Suprapubic skin (tissue), 4 donors: ENCODE measurements around the gene TLE1. TPM values are rescaled to one million over a fixed set of nuclear protein-coding genes. Genes with fewer than 3 reads are reported as not detected.
A peak's percentile ranks its signal among the peaks of the same experiment; 100 is the strongest.
"Not testable (repeated sequence)": the region's sequence is repeated elsewhere in the genome, so short reads cannot be mapped to it uniquely, and the experiment has no call there.

Source experiments
- DNase-seq, 2 donors: peaks; one replicate each; pipeline ENCODE4 v3.0.0-alpha.2; 2019; ENCODE audit warnings: low spot score in 2 of 2
- H3K27ac ChIP-seq: fragments of 200-600 bp; sonication (generic); one replicate; pipeline ENCODE4 v1.5.1; 2019
- H3K27me3 ChIP-seq: fragments of 200-600 bp; sonication (generic); one replicate; pipeline ENCODE4 v1.5.1; 2019
- H3K36me3 ChIP-seq: fragments of 200-600 bp; sonication (generic); one replicate; pipeline ENCODE4 v1.5.1; 2019
- H3K4me1 ChIP-seq: fragments of 200-600 bp; sonication (generic); one replicate; pipeline ENCODE4 v1.5.1; 2019
- H3K4me3 ChIP-seq: fragments of 200-600 bp; sonication (generic); one replicate; pipeline ENCODE4 v1.5.1; 2019; ENCODE audit warnings: mild to moderate bottlenecking
- H3K9me3 ChIP-seq: fragments of 200-600 bp; sonication (generic); one replicate; pipeline ENCODE4 v1.5.1; 2019
- CTCF ChIP-seq, 2 donors: fragments of 200-600 bp in 1 of 2; fragments of 450-650 bp in 1 of 2; sonication (generic) in 1 of 2; IDR thresholded peaks; one replicate each; pipeline ENCODE4 v1.5.1; 2016 to 2019; ENCODE audit warnings: antibody characterized with exemption in 2 of 2, mild to moderate bottlenecking in 1 of 2, moderate library complexity in 1 of 2
- EP300 ChIP-seq: sonication (generic); formaldehyde crosslinking; IDR thresholded peaks from one replicate; pipeline ENCODE4 v1.6.1; 2017; ENCODE audit warnings: antibody characterized with exemption
- POLR2A ChIP-seq, 2 donors: fragments of 450-650 bp; IDR thresholded peaks; one replicate each; pipeline ENCODE4 v1.6.1; 2017; ENCODE audit warnings: antibody characterized with exemption in 2 of 2, mild to moderate bottlenecking in 2 of 2, moderate library complexity in 2 of 2
- POLR2AphosphoS5 ChIP-seq, 3 donors: sonication (generic); formaldehyde crosslinking; IDR thresholded peaks; one replicate each; pipeline ENCODE4 v1.6.1; 2017; ENCODE audit warnings: antibody characterized with exemption in 3 of 3
- WGBS: methylation state at CpG from one replicate; pipeline ENCODE4 v1.1.5; 2018; 5-methylcytosine and 5-hydroxymethylcytosine counted together
- total RNA-seq, 4 donors: library from RNA; depleted of rRNA; stranded (reverse); fragments of >200 nt; gene quantifications; one replicate each; pipeline ENCODE4 v1.1.0, GENCODE V29; 2016

Gene TLE1
- 10 to 100 TPM; 34.8 to 73.5 (median 47.5) TPM for total RNA-seq

- H3K27me3 ChIP-seq, result no peaks in the 10 kb centered on the region
- no peaks in the 10 kb centered on the region for H3K9me3 ChIP-seq
- H3K36me3 ChIP-seq, result no peaks in the 10 kb centered on the region
- DNase-seq, result peak; percentile 99
- H3K4me3 ChIP-seq, result peak within 1 kb of the TSS; percentile 66
- H3K4me1 ChIP-seq, result peaks cover 32% of the 10 kb centered on the region
- H3K27ac ChIP-seq, result peak within 1 kb of the TSS; percentile 96
- TF ChIP-seq POLR2A (IDR thresholded peaks at IDR 0.05), result peak in 1 of 2 donors; percentile 41
- TF ChIP-seq POLR2AphosphoS5 (IDR thresholded peaks at IDR 0.05), result peak in 2 of 3 donors; percentile 26 to 91
- no peak for TF ChIP-seq CTCF (IDR thresholded peaks at IDR 0.05)
- no peak for TF ChIP-seq EP300
- 2% methylated on average over 29 of the region's 95 CpGs for WGBS
Measured at GRCh38 chr9:81689343-81690175, at the start of gene TLE1. Gene TLE1, minus strand, starts transcription at chr9:81689547. Its CDS starts 1,307 bp downstream, at chr9:81688240.

- WGBS, result 26% methylated on average over 6 of the region's 6 CpGs
- H3K27me3 ChIP-seq, result no peaks in the 10 kb centered on the region
- H3K4me1 ChIP-seq, result peaks cover 11% of the 10 kb centered on the region
- H3K9me3 ChIP-seq, result no peaks in the 10 kb centered on the region
- no peak overlapping the region for H3K4me3 ChIP-seq
- TF ChIP-seq EP300 (no peak), POLR2A (IDR thresholded peaks at IDR 0.05) (no peak), POLR2AphosphoS5 (IDR thresholded peaks at IDR 0.05) (no peak), CTCF (IDR thresholded peaks at IDR 0.05) (no peak)
- no peaks in the 10 kb centered on the region for H3K36me3 ChIP-seq
- DNase-seq, result no peak
- no peak overlapping the region for H3K27ac ChIP-seq
Measured at GRCh38 chr9:81737871-81738507, 48.6 kb upstream of the TLE1 start.

- WGBS, result 67% methylated on average over 3 of the region's 3 CpGs
- not testable (repeated sequence) for DNase-seq, H3K36me3 ChIP-seq, H3K9me3 ChIP-seq, H3K4me3 ChIP-seq, H3K4me1 ChIP-seq, H3K27me3 ChIP-seq, H3K27ac ChIP-seq
Measured at GRCh38 chr9:81730498-81730897, 41.2 kb upstream of the TLE1 start.

GRCh38 chr9:81729135-81729534 is 39.8 kb upstream of the TLE1 start:
- H3K27me3 ChIP-seq, result no peaks in the 10 kb centered on the region
- WGBS, result 86% methylated on average over 4 of the region's 4 CpGs

GRCh38 chr9:81724242-81724889 is 35.0 kb upstream of the TLE1 start:
- Histone ChIP-seq H3K9me3 (no peaks in the 10 kb centered on the region), H3K4me1 (no peaks in the 10 kb centered on the region), H3K27me3 (no peaks in the 10 kb centered on the region), H3K36me3 (no peaks in the 10 kb centered on the region), H3K4me3 (no peak overlapping the region), H3K27ac (no peak overlapping the region)
- 58% methylated on average over 3 of the region's 3 CpGs for WGBS
- TF ChIP-seq POLR2AphosphoS5 (IDR thresholded peaks at IDR 0.05), result no peak
- TF ChIP-seq CTCF (IDR thresholded peaks at IDR 0.05), result no peak
- TF ChIP-seq EP300, result no peak
- TF ChIP-seq POLR2A (IDR thresholded peaks at IDR 0.05), result no peak
- no peak for DNase-seq

More at GRCh38 chr9:81729135-81729534, 39.8 kb upstream of the TLE1 start:
- no peaks in the 10 kb centered on the region for H3K9me3 ChIP-seq
- no peak for DNase-seq
- H3K36me3 ChIP-seq, result no peaks in the 10 kb centered on the region
- no peaks in the 10 kb centered on the region for H3K4me1 ChIP-seq
- H3K4me3 ChIP-seq, result no peak overlapping the region
- no peak for TF ChIP-seq CTCF (IDR thresholded peaks at IDR 0.05)
- no peak for TF ChIP-seq POLR2AphosphoS5 (IDR thresholded peaks at IDR 0.05)
- no peak for TF ChIP-seq POLR2A (IDR thresholded peaks at IDR 0.05)
- no peak for TF ChIP-seq EP300
- H3K27ac ChIP-seq, result no peak overlapping the region
